Measurements from ENCODE around the gene POMC. TPM values are rescaled to one million over a fixed set of nuclear protein-coding genes. Genes with fewer than 3 reads are reported as not detected.

Gene POMC
- total RNA-seq, 3 donors from 2014 or later (not counting 1 experiment from before 2014, with no cell fraction given), result 4.9 to 6.6 (median 6.0) TPM

DNA sequence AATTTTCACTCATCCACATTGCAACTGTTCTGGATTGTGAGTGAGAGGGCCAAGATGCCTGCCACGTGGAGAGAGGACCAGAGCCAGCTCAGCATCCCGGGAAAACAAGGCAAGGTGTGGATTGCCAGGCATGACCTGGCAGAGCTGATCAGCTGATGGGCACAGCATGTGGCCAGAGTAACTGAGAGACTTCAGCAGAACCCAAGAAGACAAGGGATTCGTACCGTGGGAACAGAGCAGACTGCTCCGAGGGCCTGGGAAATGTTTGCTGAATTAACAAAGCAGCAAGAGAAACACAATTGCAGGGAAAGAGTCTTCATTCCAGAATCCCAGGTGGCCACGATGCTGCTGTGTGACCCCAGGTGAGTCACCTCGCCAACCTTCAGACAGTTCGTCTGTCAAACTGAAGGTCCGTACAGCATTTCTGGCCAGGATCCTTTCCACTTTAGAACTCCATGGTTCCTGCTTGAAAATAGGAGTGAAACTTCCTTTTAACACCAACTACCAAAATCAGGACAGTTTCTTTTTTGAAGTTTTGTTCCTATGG lies 26.3 kb upstream of the POMC start:
- Mint-ChIP-seq H3K9me3 (no peaks in the 10 kb centered on the region), H3K27ac (no peak overlapping the region), H3K27me3 (ENCODE audit: low read depth in 2 of 2) (peaks cover 0 to 2% of the 10 kb centered on the region in 2 donors), H3K4me3 (no peak overlapping the region), H3K4me1 (no peaks in the 10 kb centered on the region), H3K36me3 (no peaks in the 10 kb centered on the region)
- Histone ChIP-seq H3K4me3 (ENCODE audit: low read length) (no peak overlapping the region), H3K27me3 (ENCODE audit: control insufficient read depth, insufficient read depth, low read length) (no peaks in the 10 kb centered on the region), H3K9me3 (ENCODE audit: control insufficient read depth, insufficient read depth, low read length) (no peaks in the 10 kb centered on the region), H3K27ac (ENCODE audit: low read length) (no peak overlapping the region), H3K4me1 (ENCODE audit: control insufficient read depth, insufficient read depth, low read length) (no peaks in the 10 kb centered on the region), H3K36me3 (ENCODE audit: control insufficient read depth, insufficient read depth, low read length) (no peaks in the 10 kb centered on the region)
- intact Hi-C loops (cut with micrococcal nuclease), result loop anchor here (5.0 kb wide), 1 partner anchor 373 kb away; no protein-coding TSS in a partner anchor
- no peak for DNase-seq
- ATAC-seq, result no peak
- TF ChIP-seq, protein P1, sequence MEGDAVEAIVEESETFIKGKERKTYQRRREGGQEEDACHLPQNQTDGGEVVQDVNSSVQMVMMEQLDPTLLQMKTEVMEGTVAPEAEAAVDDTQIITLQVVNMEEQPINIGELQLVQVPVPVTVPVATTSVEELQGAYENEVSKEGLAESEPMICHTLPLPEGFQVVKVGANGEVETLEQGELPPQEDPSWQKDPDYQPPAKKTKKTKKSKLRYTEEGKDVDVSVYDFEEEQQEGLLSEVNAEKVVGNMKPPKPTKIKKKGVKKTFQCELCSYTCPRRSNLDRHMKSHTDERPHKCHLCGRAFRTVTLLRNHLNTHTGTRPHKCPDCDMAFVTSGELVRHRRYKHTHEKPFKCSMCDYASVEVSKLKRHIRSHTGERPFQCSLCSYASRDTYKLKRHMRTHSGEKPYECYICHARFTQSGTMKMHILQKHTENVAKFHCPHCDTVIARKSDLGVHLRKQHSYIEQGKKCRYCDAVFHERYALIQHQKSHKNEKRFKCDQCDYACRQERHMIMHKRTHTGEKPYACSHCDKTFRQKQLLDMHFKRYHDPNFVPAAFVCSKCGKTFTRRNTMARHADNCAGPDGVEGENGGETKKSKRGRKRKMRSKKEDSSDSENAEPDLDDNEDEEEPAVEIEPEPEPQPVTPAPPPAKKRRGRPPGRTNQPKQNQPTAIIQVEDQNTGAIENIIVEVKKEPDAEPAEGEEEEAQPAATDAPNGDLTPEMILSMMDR (IDR thresholded peaks at IDR 0.05), result no peak
- WGBS (ENCODE audit: insufficient coverage), result 91% methylated on average over 9 of the region's 9 CpGs

DNA sequence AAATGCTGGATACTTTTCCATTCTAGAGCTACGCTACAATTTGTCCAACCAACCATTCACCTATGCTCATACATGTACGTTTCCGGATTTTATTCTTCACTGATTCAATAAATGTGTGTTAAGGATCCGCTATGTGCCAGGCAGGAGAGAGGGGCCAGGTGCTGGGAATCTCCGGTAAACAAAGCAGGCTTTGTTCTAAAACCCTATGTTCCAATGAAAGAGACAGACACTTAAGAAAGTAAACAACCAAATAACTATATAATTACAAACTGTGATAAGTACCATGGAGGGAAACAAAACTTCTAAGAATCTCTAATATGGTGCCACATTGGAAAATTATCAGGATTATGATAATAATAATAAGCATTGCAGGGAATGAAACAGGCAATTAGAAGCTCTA lies 22.2 kb upstream of the POMC start:
- Mint-ChIP-seq H3K36me3 (no peaks in the 10 kb centered on the region), H3K27me3 (ENCODE audit: low read depth in 2 of 2) (no peaks in the 10 kb centered on the region), H3K9me3 (no peaks in the 10 kb centered on the region), H3K4me1 (no peaks in the 10 kb centered on the region), H3K27ac (no peak overlapping the region), H3K4me3 (no peak overlapping the region)
- ATAC-seq, result no peak
- DNase-seq, result no peak
- intact Hi-C loops (cut with micrococcal nuclease), result no loop called here
- TF ChIP-seq, protein P1 (IDR thresholded peaks at IDR 0.05), result no peak
- H3K27ac ChIP-seq (ENCODE audit: low read length), result no peak overlapping the region
- H3K36me3 ChIP-seq (ENCODE audit: control insufficient read depth, insufficient read depth, low read length), result no peaks in the 10 kb centered on the region
- WGBS (ENCODE audit: insufficient coverage), result 94% methylated on average over 3 of the region's 5 CpGs
- H3K9me3 ChIP-seq (ENCODE audit: control insufficient read depth, insufficient read depth, low read length), result no peaks in the 10 kb centered on the region
- H3K4me3 ChIP-seq (ENCODE audit: low read length), result no peak overlapping the region
- H3K27me3 ChIP-seq (ENCODE audit: control insufficient read depth, insufficient read depth, low read length), result no peaks in the 10 kb centered on the region
- H3K4me1 ChIP-seq (ENCODE audit: control insufficient read depth, insufficient read depth, low read length), result no peaks in the 10 kb centered on the region

DNA sequence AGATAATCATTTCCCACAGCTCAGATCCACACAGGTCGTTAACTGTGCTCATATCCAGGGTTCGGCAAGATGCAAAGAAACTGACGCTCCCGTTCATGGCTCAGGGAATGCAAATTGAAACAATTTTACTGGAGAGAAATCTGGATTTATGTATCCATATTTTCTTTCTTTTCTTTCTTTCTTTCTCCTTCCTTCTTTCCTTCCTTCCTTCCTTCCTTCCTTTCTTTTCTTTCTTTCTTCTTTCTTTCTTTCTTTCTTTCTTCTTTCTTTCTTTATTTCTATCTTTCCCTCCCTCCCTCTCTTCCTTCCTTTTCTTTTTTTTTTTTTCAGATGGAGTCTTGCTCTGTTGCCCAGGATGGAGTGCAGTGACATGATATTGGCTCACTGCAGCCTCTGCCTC lies 20.0 kb upstream of the POMC start:
- WGBS (ENCODE audit: insufficient coverage), result 92% methylated on average over 4 of the region's 4 CpGs
- TF ChIP-seq, protein P1 (IDR thresholded peaks at IDR 0.05), result no peak
- Mint-ChIP-seq H3K4me3 (no peak overlapping the region), H3K4me1 (no peaks in the 10 kb centered on the region), H3K27ac (no peak overlapping the region), H3K27me3 (ENCODE audit: low read depth in 2 of 2) (peaks cover 3 to 10% of the 10 kb centered on the region in 2 donors), H3K36me3 (no peaks in the 10 kb centered on the region), H3K9me3 (no peaks in the 10 kb centered on the region)
- Histone ChIP-seq H3K4me1 (ENCODE audit: control insufficient read depth, insufficient read depth, low read length) (no peaks in the 10 kb centered on the region), H3K27ac (ENCODE audit: low read length) (no peak overlapping the region), H3K9me3 (ENCODE audit: control insufficient read depth, insufficient read depth, low read length) (no peaks in the 10 kb centered on the region), H3K4me3 (ENCODE audit: low read length) (no peak overlapping the region), H3K27me3 (ENCODE audit: control insufficient read depth, insufficient read depth, low read length) (no peaks in the 10 kb centered on the region), H3K36me3 (ENCODE audit: control insufficient read depth, insufficient read depth, low read length) (no peaks in the 10 kb centered on the region)
- DNase-seq (no peak), ATAC-seq (no peak)
- intact Hi-C loops (cut with micrococcal nuclease), result no loop called here

DNA sequence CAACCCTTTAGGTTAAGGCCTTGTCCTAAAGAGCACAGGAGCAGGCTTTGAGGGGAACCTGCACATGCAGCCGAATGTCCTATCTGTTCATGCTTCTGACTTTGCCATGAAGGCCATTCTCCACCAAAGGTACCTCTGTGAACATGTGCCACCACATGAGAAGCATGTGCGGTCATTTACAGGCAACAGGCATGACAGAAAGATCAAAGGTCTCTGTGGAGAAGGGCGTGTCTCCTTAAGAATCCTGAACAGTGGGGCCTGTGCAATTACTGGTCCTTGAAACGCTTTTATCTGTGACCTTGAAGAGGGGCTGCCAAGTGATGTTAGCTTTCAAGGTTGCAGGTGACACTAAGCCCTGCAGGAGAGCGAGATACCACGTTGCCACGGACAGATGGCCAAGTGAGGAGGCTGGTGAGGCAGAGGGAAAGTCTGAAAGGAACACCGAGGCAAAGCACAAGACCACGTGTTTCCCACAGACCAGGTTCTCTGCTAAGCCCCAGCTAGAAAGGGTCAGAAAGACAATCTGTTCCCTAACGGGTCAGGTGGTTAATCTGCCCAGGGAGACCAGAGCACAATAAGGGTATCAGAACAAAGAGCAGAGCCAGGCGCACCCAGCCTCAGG lies 19.5 kb upstream of the POMC start:
- Mint-ChIP-seq H3K4me1 (no peaks in the 10 kb centered on the region), H3K4me3 (no peak overlapping the region), H3K9me3 (no peaks in the 10 kb centered on the region), H3K27me3 (ENCODE audit: low read depth in 2 of 2) (peaks cover 3 to 10% of the 10 kb centered on the region in 2 donors), H3K36me3 (no peaks in the 10 kb centered on the region), H3K27ac (no peak overlapping the region)
- TF ChIP-seq, protein P1 (IDR thresholded peaks at IDR 0.05), result no peak
- WGBS (ENCODE audit: insufficient coverage), result 61% methylated on average over 11 of the region's 11 CpGs
- Histone ChIP-seq H3K9me3 (ENCODE audit: control insufficient read depth, insufficient read depth, low read length) (no peaks in the 10 kb centered on the region), H3K4me3 (ENCODE audit: low read length) (no peak overlapping the region), H3K4me1 (ENCODE audit: control insufficient read depth, insufficient read depth, low read length) (no peaks in the 10 kb centered on the region), H3K36me3 (ENCODE audit: control insufficient read depth, insufficient read depth, low read length) (no peaks in the 10 kb centered on the region), H3K27ac (ENCODE audit: low read length) (no peak overlapping the region), H3K27me3 (ENCODE audit: control insufficient read depth, insufficient read depth, low read length) (no peaks in the 10 kb centered on the region)
- intact Hi-C loops (cut with micrococcal nuclease), result no loop called here
- no peak for ATAC-seq
- no peak for DNase-seq
